GM21529 (cell line): ENCODE measurements around the gene CABP5.
"Not testable (repeated sequence)": the region's sequence is repeated elsewhere in the genome, so short reads cannot be mapped to it uniquely, and the experiment has no call there.

ENCODE experiments used
- ATAC-seq: cut with Tn5 transposase; IDR thresholded peaks from one replicate; pipeline ENCODE4 v1.9.1; 2021; ENCODE audit not compliant: unreplicated experiment

Gene CABP5

GRCh38 chr19:48043675-48044258 is at the start of gene CABP5:
CABP5 (minus strand) TSS chr19:48044079; CDS start chr19:48043922, 157 bp downstream.
- no peak for ATAC-seq

- ATAC-seq: not testable (repeated sequence)
These were observed 47.3 kb upstream of the CABP5 start for GRCh38 chr19:48091111-48091718.

GRCh38 chr19:48090281-48090802 is 46.5 kb upstream of the CABP5 start:
- ATAC-seq: no peak

- ATAC-seq: not testable (repeated sequence)
These were observed 45.1 kb upstream of the CABP5 start for GRCh38 chr19:48088991-48089390.

- no peak for ATAC-seq
These were observed 42.3 kb upstream of the CABP5 start for GRCh38 chr19:48085904-48086864.

- ATAC-seq: no peak
These were observed 41.2 kb upstream of the CABP5 start for GRCh38 chr19:48085076-48085475.

- ATAC-seq: no peak
These were observed 37.2 kb upstream of the CABP5 start for GRCh38 chr19:48081106-48081505.

- ATAC-seq: not testable (repeated sequence)
These were observed 26.4 kb upstream of the CABP5 start for GRCh38 chr19:48070177-48070769.

- no peak for ATAC-seq
These were observed 25.6 kb upstream of the CABP5 start for GRCh38 chr19:48069435-48069834.

- no peak for ATAC-seq
These were observed 20.6 kb upstream of the CABP5 start for GRCh38 chr19:48064509-48064908.

- no peak for ATAC-seq
These were observed 17.8 kb upstream of the CABP5 start for GRCh38 chr19:48061401-48062344.

- no peak for ATAC-seq
These were observed 16.5 kb upstream of the CABP5 start for GRCh38 chr19:48060381-48060780.

- no peak for ATAC-seq
These were observed 15.5 kb upstream of the CABP5 start for GRCh38 chr19:48059331-48059730.

- ATAC-seq: no peak
These were observed 10.0 kb upstream of the CABP5 start for GRCh38 chr19:48053856-48054255.

GRCh38 chr19:48053076-48053475 is 9.2 kb upstream of the CABP5 start:
- ATAC-seq: no peak

GRCh38 chr19:48051335-48052033 is 7.6 kb upstream of the CABP5 start:
- ATAC-seq: no peak

- ATAC-seq: no peak
These were observed 682 bp upstream of the CABP5 start for GRCh38 chr19:48044561-48044960.

- ATAC-seq: no peak
These were observed 1.9 kb downstream of the CABP5 start for GRCh38 chr19:48041877-48042580.

GRCh38 chr19:48036765-48037164 is 7.1 kb downstream of the CABP5 start:
- no peak for ATAC-seq
